NCI-H187 treated with DMSO at 0.1 percent for 48 hours (cell line): ENCODE measurements around the gene CT47A1.
"Not testable (repeated sequence)": the region's sequence is repeated elsewhere in the genome, so short reads cannot be mapped to it uniquely, and the experiment has no call there.

Source experiments
- DNase-seq: peaks from one replicate; lab custom pipeline; 2025; lab: John Stamatoyannopoulos, UW

Gene CT47A1

GRCh38 chrX:120985660-120986059, at the start of gene CT47A1:
TSS of gene CT47A1 (minus strand) at chrX:120985760. CDS start at chrX:120985529, 231 bp downstream.
- DNase-seq, result not testable (repeated sequence)

GRCh38 chrX:121032531-121032930, 47.0 kb upstream of the CT47A1 start:
- no peak for DNase-seq

DNA sequence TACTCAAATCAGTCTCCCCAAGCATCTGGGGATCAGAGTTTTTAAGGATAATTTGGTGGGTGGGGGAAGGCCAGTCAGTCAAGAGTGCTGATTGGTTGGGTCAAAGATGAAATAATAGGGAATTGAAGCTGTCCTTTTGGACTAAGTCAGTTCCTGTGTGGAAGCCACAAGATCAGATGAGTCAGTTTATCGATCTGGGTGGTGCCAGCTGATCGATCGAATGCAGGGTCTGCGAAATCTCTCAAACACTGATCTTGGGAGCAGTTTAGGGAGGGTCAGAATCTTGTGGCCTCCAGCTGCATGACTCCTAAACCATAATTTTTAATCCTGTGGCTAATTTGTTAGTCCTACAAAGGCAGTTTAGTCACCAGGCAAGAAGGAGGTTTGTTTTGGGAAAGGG, 44.5 kb upstream of the CT47A1 start:
- DNase-seq, result no peak

- no peak for DNase-seq
Observed at GRCh38 chrX:121028419-121028818, 42.9 kb upstream of the CT47A1 start.

DNA sequence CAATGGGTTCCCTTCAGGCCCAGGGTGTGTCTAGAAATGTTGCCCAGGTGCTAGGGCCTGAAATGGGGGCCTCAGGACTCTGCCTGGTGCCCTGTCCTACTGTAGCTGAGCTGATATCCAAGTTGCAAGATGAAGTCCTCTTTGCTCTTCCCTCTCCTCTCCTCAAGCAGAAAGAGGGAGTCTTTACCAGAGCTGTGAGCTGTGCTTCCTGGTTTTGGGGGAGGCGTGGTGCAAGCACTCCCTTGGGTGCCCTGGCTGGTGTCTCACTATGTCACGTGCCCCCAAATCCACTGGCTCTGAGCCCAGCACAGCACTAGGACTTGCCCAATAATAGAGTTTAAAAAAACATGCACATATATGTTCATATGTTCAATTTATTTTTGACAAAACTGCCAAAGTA, 29.3 kb upstream of the CT47A1 start:
- no peak for DNase-seq

DNA sequence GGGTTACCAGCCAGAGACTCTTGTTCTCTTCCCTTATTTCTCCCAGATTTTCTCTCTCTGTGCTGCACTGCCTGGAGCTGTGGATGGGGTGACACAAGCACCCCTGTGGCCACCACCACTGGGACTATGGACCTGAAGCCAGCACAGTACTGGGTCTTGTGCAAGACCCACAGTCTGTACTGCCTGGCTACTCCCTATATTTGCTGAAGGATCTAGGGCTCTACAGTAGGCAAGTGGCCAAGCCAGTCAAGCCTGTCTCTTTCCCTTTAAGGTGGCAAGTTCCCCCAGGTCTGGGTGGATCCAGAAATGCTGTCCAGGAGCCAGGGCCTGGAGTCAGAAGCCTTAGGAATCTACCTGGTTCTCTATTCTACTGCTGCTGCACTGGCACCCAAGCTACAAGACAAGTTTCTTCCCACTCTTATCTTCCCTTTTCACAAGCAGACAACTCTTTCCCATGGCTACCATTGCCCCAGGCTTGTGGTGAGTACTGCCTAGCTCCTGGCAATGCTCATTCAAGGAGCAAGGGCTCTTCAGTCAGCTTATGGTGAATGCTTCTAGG, 28.4 kb upstream of the CT47A1 start:
- DNase-seq, result no peak

GRCh38 chrX:121011254-121011653, 25.7 kb upstream of the CT47A1 start:
- no peak for DNase-seq

DNA sequence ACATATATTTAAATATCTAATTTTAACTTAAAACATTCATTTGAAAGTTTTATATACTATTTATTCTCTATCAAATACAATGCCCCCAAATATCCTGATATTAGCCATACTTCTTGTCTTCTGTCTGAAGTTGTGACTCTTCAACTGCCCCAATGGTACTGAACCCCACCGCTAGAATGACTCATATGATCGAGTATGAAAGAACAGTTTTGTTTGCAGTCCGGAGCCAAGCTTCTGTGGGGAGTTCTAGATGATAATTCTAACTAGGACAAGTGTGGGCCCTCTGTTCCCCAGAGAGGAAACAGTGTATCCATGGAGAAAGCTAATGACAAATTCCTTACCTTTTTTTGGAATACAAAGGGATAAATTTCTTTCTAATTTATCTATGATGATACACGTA, 24.7 kb upstream of the CT47A1 start:
- DNase-seq, result no peak

DNA sequence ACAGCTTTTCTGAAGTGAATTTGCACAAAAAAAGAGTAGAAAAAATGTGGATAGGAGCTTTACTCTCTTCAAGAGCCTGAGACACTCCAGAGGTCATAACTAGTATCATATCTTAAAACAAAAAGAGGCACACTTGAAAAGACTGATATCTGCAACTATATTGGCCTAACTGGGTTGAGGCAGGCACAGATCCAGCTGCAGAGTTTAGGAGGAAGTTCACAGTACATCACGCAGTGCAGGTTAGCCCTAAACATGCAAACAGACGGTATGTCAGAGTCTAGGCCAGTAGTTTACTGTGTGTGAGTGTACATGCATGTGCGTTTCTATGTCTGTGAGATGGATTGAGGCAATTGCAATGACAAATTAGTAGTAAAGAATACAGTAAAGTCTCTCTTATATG, 24.2 kb upstream of the CT47A1 start:
- DNase-seq, result no peak

DNA sequence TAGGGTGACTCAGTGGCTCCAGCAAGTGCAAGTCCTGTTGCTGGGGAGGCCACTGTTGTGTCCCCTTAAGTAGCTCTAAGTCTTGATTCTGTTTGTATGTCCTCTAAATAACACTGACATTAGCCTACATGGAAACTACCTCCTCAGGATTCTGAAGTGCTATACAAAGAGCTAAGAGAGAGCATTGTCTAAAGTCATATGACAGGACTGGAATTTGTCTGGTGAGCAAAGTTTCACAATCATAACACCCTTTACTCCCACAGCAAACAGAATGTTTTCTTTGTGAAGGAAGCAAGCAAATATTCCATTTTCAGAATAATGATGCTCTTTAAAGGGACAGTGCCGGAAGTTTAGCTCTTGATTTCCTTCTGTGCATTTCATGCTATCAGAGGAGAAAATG, 23.4 kb upstream of the CT47A1 start:
- no peak for DNase-seq

- no peak for DNase-seq
Observed at GRCh38 chrX:121000589-121000988, 15.0 kb upstream of the CT47A1 start.

DNA sequence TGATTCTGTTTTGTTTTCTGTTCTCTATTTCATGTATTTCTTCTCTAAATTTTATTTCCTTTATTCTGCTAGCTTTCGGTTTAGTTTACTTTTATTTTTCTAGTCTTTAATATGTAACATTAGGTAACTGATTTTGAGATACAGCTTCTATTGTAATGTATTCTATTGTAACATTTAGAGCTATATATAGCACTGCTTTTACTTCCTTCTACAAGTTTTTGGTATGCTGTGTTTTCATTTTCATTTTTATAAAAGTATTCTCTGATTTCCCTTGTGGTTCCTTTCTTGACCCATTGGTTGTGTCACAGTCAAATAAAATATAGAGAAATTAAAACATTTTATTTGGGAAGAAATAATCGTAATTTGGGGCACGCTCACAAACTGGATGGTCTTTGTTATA, 13.9 kb upstream of the CT47A1 start:
- DNase-seq, result no peak

DNA sequence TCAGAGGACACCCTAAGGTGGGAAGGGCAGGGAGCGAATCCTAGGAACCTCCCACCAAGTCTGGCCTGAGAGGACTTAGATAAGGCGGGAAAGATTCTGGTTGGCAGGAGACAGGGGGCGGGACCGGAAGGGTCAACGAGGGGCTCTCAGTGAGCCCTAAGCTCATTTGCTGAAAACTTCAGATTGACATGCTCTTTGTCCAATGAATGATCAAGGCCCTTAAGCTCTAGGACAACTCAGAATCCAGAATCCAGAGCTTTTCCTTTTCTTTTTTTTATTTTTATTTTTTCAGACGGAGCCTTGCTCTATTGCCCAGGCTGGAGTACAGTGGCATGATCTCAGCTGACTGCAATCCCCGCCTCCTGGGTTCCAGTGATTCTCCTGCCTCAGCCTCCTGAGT, 29.1 kb downstream of the CT47A1 start, which contains the start of gene CT47A7:
Gene CT47A7, minus strand, starts transcription at position 101 of the 400 bp plus-strand sequence. CDS start 255 bp downstream, outside the sequence.
- not testable (repeated sequence) for DNase-seq
